HepG2 (cell line): ENCODE data around the gene TEX48. TPM values are rescaled to one million over a fixed set of nuclear protein-coding genes. Genes with fewer than 3 reads are reported as not detected.
A peak's percentile ranks its signal among the peaks of the same experiment; 100 is the strongest.

Source experiments
- CCDC6 ChIP-seq: sonication (generic); formaldehyde crosslinking; IDR thresholded peaks from 2 replicates; pipeline ENCODE4 v1.8.1; 2022; ENCODE audit warnings: mild to moderate bottlenecking, missing genetic modification reagents, moderate library complexity
- ZBTB7B ChIP-seq: sonication (generic); formaldehyde crosslinking; IDR thresholded peaks from 2 replicates; pipeline ENCODE4 v1.4.0; 2020; ENCODE audit warnings: missing genetic modification reagents
- ZFP82 ChIP-seq: sonication (generic); formaldehyde crosslinking; IDR thresholded peaks from 2 replicates; pipeline ENCODE4 v1.5.1; 2020; ENCODE audit warnings: mild to moderate bottlenecking, missing genetic modification reagents, borderline replicate concordance
- ZIK1 ChIP-seq: sonication (generic); formaldehyde crosslinking; IDR thresholded peaks from 2 replicates; pipeline ENCODE4 v1.5.0; 2020; ENCODE audit warnings: mild to moderate bottlenecking, low read depth, missing genetic modification reagents, borderline replicate concordance
- ZNF205 ChIP-seq: IDR thresholded peaks from 2 replicates; pipeline ENCODE4 v1.6.1; 2018; ENCODE audit warnings: missing biosample characterization, missing genetic modification reagents
- ZNF264 ChIP-seq: sonication (generic); formaldehyde crosslinking; IDR thresholded peaks from 2 replicates; pipeline ENCODE4 v1.4.0; 2020; ENCODE audit warnings: missing genetic modification reagents
- ZNF331 ChIP-seq: sonication (generic); formaldehyde crosslinking; IDR thresholded peaks from 2 replicates; pipeline ENCODE4 v1.4.0; 2020; ENCODE audit warnings: missing genetic modification reagents
- ZNF619 ChIP-seq: sonication (generic); formaldehyde crosslinking; IDR thresholded peaks from 2 replicates; pipeline ENCODE4 v1.4.0; 2020; ENCODE audit warnings: mild to moderate bottlenecking, missing genetic modification reagents
- ZNF703 ChIP-seq: sonication (generic); formaldehyde crosslinking; IDR thresholded peaks from 2 replicates; pipeline ENCODE4 v1.5.1; 2020; ENCODE audit warnings: missing genetic modification reagents, mild to moderate bottlenecking, moderate library complexity, borderline replicate concordance
- ZNF83 ChIP-seq: sonication (generic); formaldehyde crosslinking; IDR thresholded peaks from 2 replicates; pipeline ENCODE4 v1.4.0; 2020; ENCODE audit warnings: missing genetic modification reagents, mild to moderate bottlenecking, borderline replicate concordance
- polyA plus RNA-seq, 8 experiments: library from polyadenylated mRNA; depleted of rRNA in 3 of 8; stranded (reverse) in 7 of 8; unstranded in 1 of 8; fragments of >200 nt; fragmentation: Illumina TruSeq in 4 of 8; extraction: Trizol in 4 of 8; gene quantifications; 2 replicates each; pipeline versions ENCODE4 v1.2.1 to v1.2.3, GENCODE V29; 2011 to 2016; ENCODE audit warnings: low read depth in 4 of 8, missing spikeins in 1 of 8, mixed read lengths in 1 of 8; ENCODE audit not compliant: insufficient read depth in 1 of 8
- total RNA-seq, 5 experiments: library from RNA; depleted of rRNA; stranded (reverse); fragments of >200 nt; fragmentation: Illumina TruSeq; extraction: Trizol; gene quantifications; 2 replicates each; pipeline ENCODE4 v1.2.3, GENCODE V29; 2016; ENCODE audit warnings: low read depth in 1 of 5
- TF ChIP-seq, protein P1 (sequence below): sonication (generic); formaldehyde crosslinking; IDR thresholded peaks from 2 replicates; pipeline ENCODE4 v1.4.0; 2020; ENCODE audit warnings: missing genetic modification reagents
- TF ChIP-seq, protein P2 (sequence below): sonication (generic); formaldehyde crosslinking; IDR thresholded peaks from 2 replicates; pipeline ENCODE4 v1.5.0; 2020; ENCODE audit warnings: mild to moderate bottlenecking, low read depth, missing genetic modification reagents, borderline replicate concordance
- TF ChIP-seq, protein P3 (sequence below): sonication (generic); formaldehyde crosslinking; IDR thresholded peaks from 2 replicates; pipeline ENCODE4 v1.4.0; 2020; ENCODE audit warnings: missing genetic modification reagents, mild to moderate bottlenecking, borderline replicate concordance
- TF ChIP-seq, protein P4 (sequence below): sonication (generic); formaldehyde crosslinking; IDR thresholded peaks from 2 replicates; pipeline ENCODE4 v1.4.0; 2020; ENCODE audit warnings: missing genetic modification reagents, borderline replicate concordance
- TF ChIP-seq, protein P5 (sequence below): sonication (generic); formaldehyde crosslinking; IDR thresholded peaks from 2 replicates; pipeline ENCODE4 v1.4.0; 2020; ENCODE audit warnings: missing genetic modification reagents

The TEX48 gene
- total and polyA plus RNA-seq, 2 of the 13 experiments (the other 11 are each of a cell fraction or from before 2014, with no cell fraction given), result not detected

DNA sequence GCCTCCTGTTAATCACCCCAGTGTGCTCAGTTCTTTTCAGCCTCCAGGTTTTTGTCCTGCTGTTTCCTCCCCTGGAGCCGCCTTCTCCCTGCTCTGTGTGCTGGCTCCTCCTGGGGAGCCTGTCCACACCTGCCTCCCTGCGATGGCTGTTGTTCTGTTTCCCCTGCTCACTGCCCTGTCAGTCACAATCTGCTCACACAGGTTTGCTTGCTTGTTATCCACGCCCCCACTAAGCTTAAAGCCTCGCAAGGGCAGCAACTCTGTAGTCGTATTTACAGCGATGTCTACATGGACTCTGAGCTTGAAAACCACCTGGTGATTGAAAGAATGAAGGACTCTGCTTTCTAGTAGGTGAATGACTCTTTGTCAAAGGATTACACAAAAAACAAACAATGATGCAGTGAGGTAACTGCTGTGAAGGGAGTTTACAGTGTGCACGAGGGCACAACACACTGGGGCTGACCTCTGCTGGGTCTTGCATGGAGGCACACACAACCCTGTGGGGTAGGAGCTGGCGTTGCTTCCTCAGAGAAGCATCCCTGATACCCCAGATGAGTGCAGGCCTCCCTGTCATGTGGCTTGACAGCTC is 39.6 kb upstream of the TEX48 start (continued):
- peak; percentile 46; the same call in 1 of the 2 replicates for TF ChIP-seq ZBTB7B (CRISPR knock-in tag)
- TF ChIP-seq, protein P1, sequence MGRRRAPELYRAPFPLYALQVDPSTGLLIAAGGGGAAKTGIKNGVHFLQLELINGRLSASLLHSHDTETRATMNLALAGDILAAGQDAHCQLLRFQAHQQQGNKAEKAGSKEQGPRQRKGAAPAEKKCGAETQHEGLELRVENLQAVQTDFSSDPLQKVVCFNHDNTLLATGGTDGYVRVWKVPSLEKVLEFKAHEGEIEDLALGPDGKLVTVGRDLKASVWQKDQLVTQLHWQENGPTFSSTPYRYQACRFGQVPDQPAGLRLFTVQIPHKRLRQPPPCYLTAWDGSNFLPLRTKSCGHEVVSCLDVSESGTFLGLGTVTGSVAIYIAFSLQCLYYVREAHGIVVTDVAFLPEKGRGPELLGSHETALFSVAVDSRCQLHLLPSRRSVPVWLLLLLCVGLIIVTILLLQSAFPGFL (CRISPR knock-in tag), result no peak
- peak; percentile 65; the same call in 1 of the 2 replicates for TF ChIP-seq ZNF703 (CRISPR knock-in tag)
- TF ChIP-seq, protein P2, sequence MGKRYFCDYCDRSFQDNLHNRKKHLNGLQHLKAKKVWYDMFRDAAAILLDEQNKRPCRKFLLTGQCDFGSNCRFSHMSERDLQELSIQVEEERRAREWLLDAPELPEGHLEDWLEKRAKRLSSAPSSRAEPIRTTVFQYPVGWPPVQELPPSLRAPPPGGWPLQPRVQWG (CRISPR knock-in tag), result no peak
- no peak for TF ChIP-seq ZNF83 (CRISPR knock-in tag)
- TF ChIP-seq, protein P3, sequence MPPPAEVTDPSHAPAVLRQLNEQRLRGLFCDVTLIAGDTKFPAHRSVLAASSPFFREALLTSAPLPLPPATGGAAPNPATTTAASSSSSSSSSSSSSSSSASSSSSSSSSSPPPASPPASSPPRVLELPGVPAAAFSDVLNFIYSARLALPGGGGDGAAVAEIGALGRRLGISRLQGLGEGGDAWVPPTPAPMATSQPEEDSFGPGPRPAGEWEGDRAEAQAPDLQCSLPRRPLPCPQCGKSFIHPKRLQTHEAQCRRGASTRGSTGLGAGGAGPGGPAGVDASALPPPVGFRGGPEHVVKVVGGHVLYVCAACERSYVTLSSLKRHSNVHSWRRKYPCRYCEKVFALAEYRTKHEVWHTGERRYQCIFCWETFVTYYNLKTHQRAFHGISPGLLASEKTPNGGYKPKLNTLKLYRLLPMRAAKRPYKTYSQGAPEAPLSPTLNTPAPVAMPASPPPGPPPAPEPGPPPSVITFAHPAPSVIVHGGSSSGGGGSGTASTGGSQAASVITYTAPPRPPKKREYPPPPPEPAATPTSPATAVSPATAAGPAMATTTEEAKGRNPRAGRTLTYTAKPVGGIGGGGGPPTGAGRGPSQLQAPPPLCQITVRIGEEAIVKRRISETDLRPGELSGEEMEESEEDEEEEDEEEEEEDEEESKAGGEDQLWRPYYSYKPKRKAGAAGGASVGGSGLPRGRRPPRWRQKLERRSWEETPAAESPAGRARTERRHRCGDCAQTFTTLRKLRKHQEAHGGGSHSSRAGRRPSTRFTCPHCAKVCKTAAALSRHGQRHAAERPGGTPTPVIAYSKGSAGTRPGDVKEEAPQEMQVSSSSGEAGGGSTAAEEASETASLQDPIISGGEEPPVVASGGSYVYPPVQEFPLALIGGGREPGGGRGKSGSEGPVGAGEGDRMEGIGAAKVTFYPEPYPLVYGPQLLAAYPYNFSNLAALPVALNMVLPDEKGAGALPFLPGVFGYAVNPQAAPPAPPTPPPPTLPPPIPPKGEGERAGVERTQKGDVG (CRISPR knock-in tag), result no peak
- TF ChIP-seq, protein P4, sequence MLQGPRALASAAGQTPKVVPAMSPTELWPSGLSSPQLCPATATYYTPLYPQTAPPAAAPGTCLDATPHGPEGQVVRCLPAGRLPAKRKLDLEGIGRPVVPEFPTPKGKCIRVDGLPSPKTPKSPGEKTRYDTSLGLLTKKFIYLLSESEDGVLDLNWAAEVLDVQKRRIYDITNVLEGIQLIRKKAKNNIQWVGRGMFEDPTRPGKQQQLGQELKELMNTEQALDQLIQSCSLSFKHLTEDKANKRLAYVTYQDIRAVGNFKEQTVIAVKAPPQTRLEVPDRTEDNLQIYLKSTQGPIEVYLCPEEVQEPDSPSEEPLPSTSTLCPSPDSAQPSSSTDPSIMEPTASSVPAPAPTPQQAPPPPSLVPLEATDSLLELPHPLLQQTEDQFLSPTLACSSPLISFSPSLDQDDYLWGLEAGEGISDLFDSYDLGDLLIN, result no peak
- TF ChIP-seq ZNF619 (CRISPR knock-in tag), result 0 out of 2 replicates have a peak, but pooled peaks have one; percentile 85
- no peak for TF ChIP-seq ZFP82 (CRISPR knock-in tag)
- TF ChIP-seq ZNF264, result peak; percentile 98
- TF ChIP-seq, protein P5, sequence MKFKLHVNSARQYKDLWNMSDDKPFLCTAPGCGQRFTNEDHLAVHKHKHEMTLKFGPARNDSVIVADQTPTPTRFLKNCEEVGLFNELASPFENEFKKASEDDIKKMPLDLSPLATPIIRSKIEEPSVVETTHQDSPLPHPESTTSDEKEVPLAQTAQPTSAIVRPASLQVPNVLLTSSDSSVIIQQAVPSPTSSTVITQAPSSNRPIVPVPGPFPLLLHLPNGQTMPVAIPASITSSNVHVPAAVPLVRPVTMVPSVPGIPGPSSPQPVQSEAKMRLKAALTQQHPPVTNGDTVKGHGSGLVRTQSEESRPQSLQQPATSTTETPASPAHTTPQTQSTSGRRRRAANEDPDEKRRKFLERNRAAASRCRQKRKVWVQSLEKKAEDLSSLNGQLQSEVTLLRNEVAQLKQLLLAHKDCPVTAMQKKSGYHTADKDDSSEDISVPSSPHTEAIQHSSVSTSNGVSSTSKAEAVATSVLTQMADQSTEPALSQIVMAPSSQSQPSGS (CRISPR knock-in tag), result peak; percentile 98
- TF ChIP-seq ZNF331 (CRISPR knock-in tag), result peak; percentile 96
- no peak for TF ChIP-seq ZIK1 (CRISPR knock-in tag)
- peak; percentile 56; the same call in 1 of the 2 replicates for TF ChIP-seq ZNF205 (CRISPR knock-in tag)
- TF ChIP-seq CCDC6 (CRISPR knock-in tag), result peak; percentile 92
